Keratinocyte (primary cell): ENCODE results near the gene TMEM183A. TPM values are rescaled to one million over a fixed set of nuclear protein-coding genes. Genes with fewer than 3 reads are reported as not detected.

Experiments used
- DNase-seq: peaks from one replicate; pipeline ENCODE4 v3.0.0-alpha.2; 2011; ENCODE audit warnings: low read depth, missing footprints, low spot score
- FAIRE-seq: peaks from 2 replicates; lab custom pipeline; 2011; peaks lifted over from hg19 to GRCh38; lab: Jason Lieb, UNC
- H2AFZ ChIP-seq: 2 replicates; pipeline ENCODE4 v1.6.0; 2012; ENCODE audit warnings: low read length, control low read depth, inconsistent platforms; ENCODE audit not compliant: control insufficient read depth
- H3K27ac ChIP-seq: 2 replicates; pipeline ENCODE4 v1.5.1; 2011; ENCODE audit warnings: low read length; ENCODE audit not compliant: control insufficient read depth, insufficient read depth
- H3K27me3 ChIP-seq: 3 replicates; pipeline ENCODE4 v1.6.0; 2011; ENCODE audit warnings: low read length; ENCODE audit not compliant: control insufficient read depth, insufficient read depth; ENCODE audit errors: extremely low read depth
- H3K36me3 ChIP-seq, 2 experiments: 2 replicates in 1 of 2; 3 replicates in 1 of 2; pipeline ENCODE4 v1.5.1; 2011; ENCODE audit warnings: low read length in 2 of 2, mild to moderate bottlenecking in 1 of 2; ENCODE audit not compliant: control insufficient read depth in 2 of 2, insufficient read depth in 2 of 2; ENCODE audit errors: extremely low read depth in 1 of 2
- H3K4me1 ChIP-seq: 3 replicates; pipeline ENCODE4 v1.5.1; 2011; ENCODE audit warnings: low read length; ENCODE audit not compliant: control insufficient read depth, insufficient read depth; ENCODE audit errors: extremely low read depth
- H3K4me2 ChIP-seq: 3 replicates; pipeline ENCODE4 v1.6.0; 2011; ENCODE audit warnings: low read depth, low read length; ENCODE audit not compliant: control insufficient read depth, insufficient read depth; ENCODE audit errors: extremely low read depth
- H3K4me3 ChIP-seq, 3 experiments: fragments of 200-600 bp in 1 of 3; sonication (generic) in 1 of 3; 2 replicates in 2 of 3; 3 replicates in 1 of 3; pipeline ENCODE4 v1.5.1; 2011 to 2016; ENCODE audit warnings: low read length in 3 of 3, mild to moderate bottlenecking in 3 of 3, control low read depth in 2 of 3, inconsistent platforms in 1 of 3, low read depth in 1 of 3, mixed read lengths in 1 of 3, mixed run types in 1 of 3, moderate library complexity in 1 of 3; ENCODE audit not compliant: control insufficient read depth in 2 of 3, insufficient read depth in 2 of 3; ENCODE audit errors: extremely low read depth in 1 of 3
- H3K79me2 ChIP-seq: 2 replicates; pipeline ENCODE4 v1.6.0; 2012; ENCODE audit warnings: low read length; ENCODE audit not compliant: control insufficient read depth, insufficient read depth
- H3K9ac ChIP-seq: 3 replicates; pipeline ENCODE4 v1.6.0; 2011; ENCODE audit warnings: low read length; ENCODE audit not compliant: control insufficient read depth, insufficient read depth; ENCODE audit errors: extremely low read depth
- H3K9me1 ChIP-seq: 3 replicates; pipeline ENCODE4 v1.6.0; 2011; ENCODE audit warnings: low read length; ENCODE audit not compliant: control insufficient read depth, insufficient read depth; ENCODE audit errors: extremely low read depth
- H3K9me3 ChIP-seq: 2 replicates; pipeline ENCODE4 v1.5.1; 2012; ENCODE audit warnings: low read depth, low read length; ENCODE audit not compliant: control insufficient read depth
- H4K20me1 ChIP-seq: 3 replicates; pipeline ENCODE4 v1.6.0; 2011; ENCODE audit warnings: low read length; ENCODE audit not compliant: control insufficient read depth, insufficient read depth; ENCODE audit errors: extremely low read depth
- CTCF ChIP-seq, 3 experiments: IDR thresholded peaks in 1 of 3; conservative IDR thresholded peaks in 1 of 3; optimal IDR thresholded peaks in 1 of 3; 2 replicates in 2 of 3; 3 replicates in 1 of 3; pipeline versions ENCODE3 to v1.5.1; 2011; ENCODE audit warnings: low read length in 3 of 3, mild to moderate bottlenecking in 3 of 3, moderate library complexity in 2 of 3, control low read depth in 1 of 3, inconsistent platforms in 1 of 3; ENCODE audit not compliant: insufficient read depth in 2 of 3; ENCODE audit errors: extremely low read depth in 1 of 3
- EZH2 ChIP-seq: IDR thresholded peaks from one replicate; pipeline ENCODE4 v1.6.1; 2012; ENCODE audit warnings: inconsistent platforms, mild to moderate bottlenecking, low read length, moderate library complexity
- dilution Hi-C: fragments of 300-500 bp; cut with MboI; formaldehyde crosslinking; loops from one replicate; pipeline ENCODE4 v1.7.0; 2020; ENCODE audit warnings: low sequenced_read_pairs; ENCODE audit not compliant: extremely low pct_ligation_motif_present
- polyA plus RNA-seq, 5 experiments: library from polyadenylated mRNA; depleted of rRNA in 3 of 5; stranded (reverse) in 3 of 5; stranded (forward) in 1 of 5; unstranded in 1 of 5; fragments of >200 nt; gene quantifications; 1 replicate in 1 of 5; 2 replicates in 3 of 5; 3 replicates in 1 of 5; pipeline versions ENCODE4 v1.2.1 to v1.2.3, GENCODE V29; 2011 to 2012; ENCODE audit warnings: missing spikeins in 2 of 5, low read depth in 1 of 5, low replicate concordance in 1 of 5

The TMEM183A gene
- polyA plus RNA-seq, 1 donor (not counting 4 experiments of a cell fraction or from before 2014, with no cell fraction given): 88.2 TPM

- Histone ChIP-seq H2AFZ (no peak overlapping the region), H3K9ac (no peak overlapping the region), H3K4me3 (no peak overlapping the region), H3K79me2 (no peaks in the 10 kb centered on the region), H3K27ac (no peak overlapping the region), H3K27me3 (peaks cover 26% of the 10 kb centered on the region), H3K4me2 (no peak overlapping the region), H3K4me1 (no peaks in the 10 kb centered on the region), H3K36me3 (peaks cover 0 to 1% of the 10 kb centered on the region in 2 experiments), H3K9me1 (no peaks in the 10 kb centered on the region), H4K20me1 (no peaks in the 10 kb centered on the region), H3K9me3 (no peaks in the 10 kb centered on the region)
- no peak for FAIRE-seq
- TF ChIP-seq CTCF (optimal IDR thresholded peaks at IDR 0.05 in 1 of 3, IDR thresholded peaks at IDR 0.05 in 1 of 3, conservative IDR thresholded peaks at IDR 0.05 in 1 of 3; ENCODE audit: extremely low read depth in 1 of 3, insufficient read depth in 2 of 3, low read length in 3 of 3): peak in 2 of 3 experiments; percentile 25 to 26
- TF ChIP-seq EZH2: no peak
- dilution Hi-C loops: no loop called here
- DNase-seq: no peak
Measured at GRCh38 chr1:203056516-203056915, 49.3 kb downstream of the TMEM183A start.

- Histone ChIP-seq H3K4me2 (no peak overlapping the region), H3K36me3 (peaks cover 0 to 1% of the 10 kb centered on the region in 2 experiments), H3K9me3 (no peaks in the 10 kb centered on the region), H3K79me2 (no peaks in the 10 kb centered on the region), H3K4me3 (no peak overlapping the region), H4K20me1 (no peaks in the 10 kb centered on the region), H3K9me1 (no peaks in the 10 kb centered on the region), H3K4me1 (no peaks in the 10 kb centered on the region), H2AFZ (no peak overlapping the region), H3K9ac (no peak overlapping the region), H3K27ac (no peak overlapping the region), H3K27me3 (peaks cover 28% of the 10 kb centered on the region)
- dilution Hi-C loops: no loop called here
- DNase-seq: no peak
- no peak for FAIRE-seq
- TF ChIP-seq EZH2: no peak
- TF ChIP-seq CTCF (optimal IDR thresholded peaks at IDR 0.05 in 1 of 3, IDR thresholded peaks at IDR 0.05 in 1 of 3, conservative IDR thresholded peaks at IDR 0.05 in 1 of 3; ENCODE audit: extremely low read depth in 1 of 3, insufficient read depth in 2 of 3, low read length in 3 of 3): no peak
Measured at GRCh38 chr1:203057911-203058675, 50.9 kb downstream of the TMEM183A start.
